Neural cell (in vitro differentiated cells): ENCODE results near the gene CDCP2. TPM values are rescaled to one million over a fixed set of nuclear protein-coding genes. Genes with fewer than 3 reads are reported as not detected.

ENCODE experiments used
- H2AFZ ChIP-seq: fragments of 200-600, 300-800 bp; sonication (generic), shearing (Covaris generic); 2 replicates; pipeline ENCODE4 v1.6.0; 2014; ENCODE audit warnings: low read depth, mild to moderate bottlenecking, antibody characterized with exemption, low read length, moderate library complexity
- H3F3A ChIP-seq: fragments of 200-600 bp; shearing (Covaris generic); 2 replicates; pipeline ENCODE4 v1.6.1; 2016; ENCODE audit warnings: mild to moderate bottlenecking, moderate library complexity, mixed read lengths, antibody characterized with exemption, low read length; ENCODE audit not compliant: insufficient read depth, poor library complexity, severe bottlenecking
- H3K27ac ChIP-seq: fragments of 200-600, 300-800 bp; sonication (generic), shearing (Covaris generic); 2 replicates; pipeline ENCODE4 v1.5.1; 2014; ENCODE audit warnings: mild to moderate bottlenecking, low read length, moderate library complexity
- H3K27me3 ChIP-seq: fragments of 300-800, 200-600 bp; sonication (generic), shearing (Covaris generic); 2 replicates; pipeline ENCODE4 v1.6.0; 2014; ENCODE audit warnings: mild to moderate bottlenecking, low read depth, low read length, moderate library complexity; ENCODE audit not compliant: insufficient read depth
- H3K36me3 ChIP-seq: fragments of 300-800, 200-600 bp; sonication (generic), shearing (Covaris generic); 2 replicates; pipeline ENCODE4 v1.5.1; 2014; ENCODE audit warnings: mild to moderate bottlenecking, antibody characterized with exemption, low read length, moderate library complexity; ENCODE audit not compliant: insufficient read depth
- H3K4me2 ChIP-seq: fragments of 300-800, 200-600 bp; sonication (generic), shearing (Covaris generic); 2 replicates; pipeline ENCODE4 v1.6.0; 2014; ENCODE audit warnings: mild to moderate bottlenecking, low read length
- H3K4me3 ChIP-seq: fragments of 300-800, 200-600 bp; sonication (generic), shearing (Covaris generic); 2 replicates; pipeline ENCODE4 v1.5.1; 2014; ENCODE audit warnings: mild to moderate bottlenecking, low read length, moderate library complexity
- H3K79me2 ChIP-seq: fragments of 200-600 bp; shearing (Covaris generic); replicated peaks from 2 replicates; pipeline ENCODE4 v1.6.0; 2014; ENCODE audit warnings: mild to moderate bottlenecking, low read length, moderate library complexity; ENCODE audit not compliant: insufficient read depth
- H3K9ac ChIP-seq: fragments of 300-800, 200-600 bp; sonication (generic), shearing (Covaris generic); 2 replicates; pipeline ENCODE4 v1.6.1; 2016; ENCODE audit warnings: mild to moderate bottlenecking, low read length, mixed read lengths
- H3K9me2 ChIP-seq: fragments of 200-600 bp; shearing (Covaris generic); 2 replicates; pipeline ENCODE4 v1.6.1; 2016; ENCODE audit warnings: mild to moderate bottlenecking, low read length, mixed read lengths; ENCODE audit not compliant: insufficient read depth
- H3K9me3 ChIP-seq: fragments of 200-600, 300-800 bp; sonication (generic), shearing (Covaris generic); 2 replicates; pipeline ENCODE4 v1.6.1; 2016; ENCODE audit warnings: mild to moderate bottlenecking, mixed run types, low read length, moderate library complexity, mixed read lengths
- H4K20me1 ChIP-seq: fragments of 200-600 bp; shearing (Covaris generic); 2 replicates; pipeline ENCODE4 v1.6.1; 2016; ENCODE audit warnings: mild to moderate bottlenecking, mixed run types; ENCODE audit not compliant: insufficient read depth
- CTCF ChIP-seq: fragments of 450-650 bp; IDR thresholded peaks from 2 replicates; pipeline ENCODE4 v1.5.1; 2014; ENCODE audit warnings: antibody characterized with exemption, mild to moderate bottlenecking, moderate library complexity; ENCODE audit not compliant: poor library complexity, severe bottlenecking
- EP300 ChIP-seq: fragments of 450-650 bp; conservative IDR thresholded peaks from 2 replicates; pipeline ENCODE4 v1.6.1; 2014; ENCODE audit warnings: antibody characterized with exemption, mild to moderate bottlenecking, moderate library complexity; ENCODE audit not compliant: poor library complexity, severe bottlenecking
- EZH2 ChIP-seq: fragments of 200-600, 300-800 bp; shearing (Covaris generic), sonication (generic); IDR thresholded peaks from 2 replicates; pipeline ENCODE4 v1.6.1; 2014; ENCODE audit warnings: antibody characterized with exemption, low read length, borderline replicate concordance, mild to moderate bottlenecking; ENCODE audit not compliant: insufficient read depth, poor library complexity, severe bottlenecking
- MXI1 ChIP-seq: fragments of 450-650 bp; conservative IDR thresholded peaks from 2 replicates; pipeline ENCODE4 v1.6.1; 2014; ENCODE audit warnings: antibody characterized with exemption, mild to moderate bottlenecking; ENCODE audit not compliant: poor library complexity, severe bottlenecking
- POLR2AphosphoS5 ChIP-seq: IDR thresholded peaks from 2 replicates; pipeline ENCODE4 v1.6.1; 2012
- RAD21 ChIP-seq: fragments of 450-650 bp; conservative IDR thresholded peaks from 2 replicates; pipeline ENCODE4 v1.6.1; 2014; ENCODE audit warnings: antibody characterized with exemption, mild to moderate bottlenecking, moderate library complexity
- REST ChIP-seq: IDR thresholded peaks from 2 replicates; pipeline ENCODE4 v1.6.1; 2012; ENCODE audit warnings: borderline replicate concordance
- SMC3 ChIP-seq: fragments of 450-650 bp; conservative IDR thresholded peaks from 2 replicates; pipeline ENCODE4 v1.6.1; 2014; ENCODE audit warnings: antibody characterized with exemption, mild to moderate bottlenecking, moderate library complexity; ENCODE audit not compliant: poor library complexity
- TAF1 ChIP-seq: IDR thresholded peaks from 2 replicates; pipeline ENCODE4 v1.6.1; 2012; ENCODE audit warnings: low read depth
- polyA plus RNA-seq: library from polyadenylated mRNA; depleted of rRNA; stranded (reverse); fragments of >200 nt; gene quantifications from 2 replicates; pipeline ENCODE4 v1.2.3, GENCODE V29; 2014

The CDCP2 gene
- polyA plus RNA-seq, 1 donor from 2014 or later, result not detected

GRCh38 chr1:54158071-54158470, 5.3 kb upstream of the CDCP2 start:
- Histone ChIP-seq H3K4me3 (no peak overlapping the region), H3K79me2 (no peaks in the 10 kb centered on the region), H3K36me3 (no peaks in the 10 kb centered on the region), H3K27me3 (no peaks in the 10 kb centered on the region), H3K4me2 (no peak overlapping the region), H3F3A (no peaks in the 10 kb centered on the region), H3K9ac (no peak overlapping the region), H3K9me3 (no peaks in the 10 kb centered on the region), H3K9me2 (no peaks in the 10 kb centered on the region), H3K27ac (no peak overlapping the region), H4K20me1 (no peaks in the 10 kb centered on the region), H2AFZ (no peak overlapping the region)
- TF ChIP-seq POLR2AphosphoS5, result no peak
- no peak for TF ChIP-seq TAF1
- TF ChIP-seq RAD21, result no peak
- TF ChIP-seq CTCF, result no peak
- no peak for TF ChIP-seq SMC3
- no peak for TF ChIP-seq MXI1
- no peak for TF ChIP-seq REST
- no peak for TF ChIP-seq EZH2
- no peak for TF ChIP-seq EP300

- TF ChIP-seq MXI1 (no peak), SMC3 (no peak), EZH2 (no peak), CTCF (no peak), RAD21 (no peak), TAF1 (no peak), REST (no peak), POLR2AphosphoS5 (no peak), EP300 (no peak)
- Histone ChIP-seq H3K79me2 (no peaks in the 10 kb centered on the region), H3K9me3 (no peaks in the 10 kb centered on the region), H3K4me3 (no peak overlapping the region), H3K27me3 (no peaks in the 10 kb centered on the region), H3K4me2 (no peak overlapping the region), H3K36me3 (no peaks in the 10 kb centered on the region), H3K9ac (no peak overlapping the region), H3F3A (no peaks in the 10 kb centered on the region), H4K20me1 (no peaks in the 10 kb centered on the region), H3K27ac (no peak overlapping the region), H2AFZ (no peak overlapping the region), H3K9me2 (no peaks in the 10 kb centered on the region)
These were observed 4.6 kb upstream of the CDCP2 start for GRCh38 chr1:54157401-54157800.
